ENCODE measurements around the gene ISOC2.

GRCh38 chr19:55486971-55487923 lies 25.8 kb upstream of the ISOC2 start:
- TF ChIP-seq POLR2A (IDR thresholded peaks at IDR 0.05), result peak; percentile 45
- TF ChIP-seq CTCF (IDR thresholded peaks at IDR 0.05), result no peak
- no peak for TF ChIP-seq EP300 (IDR thresholded peaks at IDR 0.05)
